ENCODE measurements around the gene GNLY.

- TF ChIP-seq CTCF (IDR thresholded peaks at IDR 0.05), result no peak
- no peak for TF ChIP-seq POLR2AphosphoS5 (IDR thresholded peaks at IDR 0.05)
Measured at GRCh38 chr2:85737961-85738360, 43.8 kb downstream of the GNLY start.

All from upper lobe of left lung (tissue), 4 donors.